DLD1 (cell line): ENCODE results near the gene C6orf15.
"Not testable (repeated sequence)": the region's sequence is repeated elsewhere in the genome, so short reads cannot be mapped to it uniquely, and the experiment has no call there.

Experiments used
- in situ Hi-C: cut with HindIII; loops from 2 replicates; pipeline ENCODE4 v1.10.0; 2017; ENCODE audit warnings: low sequenced_read_pairs

Gene C6orf15

GRCh38 chr6:31076611-31077010 lies 35.8 kb downstream of the C6orf15 start:
- in situ Hi-C loops = no loop called here

- in situ Hi-C loops = no loop called here
These were observed 36.8 kb downstream of the C6orf15 start for GRCh38 chr6:31075528-31075927.

GRCh38 chr6:31074401-31074800 lies 38.0 kb downstream of the C6orf15 start:
- in situ Hi-C loops = no loop called here

GRCh38 chr6:31070711-31071197 lies 41.6 kb downstream of the C6orf15 start:
- in situ Hi-C loops = no loop called here

- in situ Hi-C loops = no loop called here
These were observed 43.6 kb downstream of the C6orf15 start for GRCh38 chr6:31068669-31069340.

GRCh38 chr6:31067891-31068668 lies 44.3 kb downstream of the C6orf15 start:
- in situ Hi-C loops = not testable (repeated sequence)

- in situ Hi-C loops = not testable (repeated sequence)
These were observed 45.3 kb downstream of the C6orf15 start for GRCh38 chr6:31067028-31067427.

GRCh38 chr6:31065556-31065955 lies 46.8 kb downstream of the C6orf15 start:
- in situ Hi-C loops = no loop called here

- in situ Hi-C loops = no loop called here
These were observed 48.4 kb downstream of the C6orf15 start for GRCh38 chr6:31063906-31064435.
